HG03460 (cell line): Measurements from ENCODE around the gene OR2A7.
"Not testable (repeated sequence)": the region's sequence is repeated elsewhere in the genome, so short reads cannot be mapped to it uniquely, and the experiment has no call there.

Experiments
- ATAC-seq: cut with Tn5 transposase; IDR thresholded peaks from one replicate; pipeline ENCODE4 v1.9.1; 2021; ENCODE audit not compliant: unreplicated experiment

Gene OR2A7, protein sequence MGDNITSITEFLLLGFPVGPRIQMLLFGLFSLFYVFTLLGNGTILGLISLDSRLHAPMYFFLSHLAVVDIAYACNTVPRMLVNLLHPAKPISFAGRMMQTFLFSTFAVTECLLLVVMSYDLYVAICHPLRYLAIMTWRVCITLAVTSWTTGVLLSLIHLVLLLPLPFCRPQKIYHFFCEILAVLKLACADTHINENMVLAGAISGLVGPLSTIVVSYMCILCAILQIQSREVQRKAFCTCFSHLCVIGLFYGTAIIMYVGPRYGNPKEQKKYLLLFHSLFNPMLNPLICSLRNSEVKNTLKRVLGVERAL

DNA sequence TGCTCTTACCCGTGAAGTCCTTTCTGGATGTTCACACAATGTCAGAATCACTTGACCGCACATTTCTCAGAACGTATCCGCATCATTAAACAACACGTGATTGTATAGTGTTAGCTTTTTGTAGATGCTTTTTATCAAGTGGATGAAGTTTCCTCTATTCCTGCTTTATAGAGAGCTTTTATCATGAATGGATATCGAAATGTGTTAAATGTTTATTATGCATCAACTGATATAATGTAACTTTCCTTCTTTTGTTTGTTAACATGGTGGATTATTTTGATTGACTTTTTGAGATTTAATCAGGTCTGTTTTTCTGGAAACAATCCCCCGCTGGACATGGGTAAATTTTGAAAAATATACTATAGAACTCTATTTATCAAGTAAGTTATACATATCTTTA is at the start of gene OR2A7:
Gene OR2A7, minus strand, starts transcription at position 101 of the 400 bp plus-strand sequence. CDS start 5,164 bp downstream, outside the sequence.
- not testable (repeated sequence) for ATAC-seq

DNA sequence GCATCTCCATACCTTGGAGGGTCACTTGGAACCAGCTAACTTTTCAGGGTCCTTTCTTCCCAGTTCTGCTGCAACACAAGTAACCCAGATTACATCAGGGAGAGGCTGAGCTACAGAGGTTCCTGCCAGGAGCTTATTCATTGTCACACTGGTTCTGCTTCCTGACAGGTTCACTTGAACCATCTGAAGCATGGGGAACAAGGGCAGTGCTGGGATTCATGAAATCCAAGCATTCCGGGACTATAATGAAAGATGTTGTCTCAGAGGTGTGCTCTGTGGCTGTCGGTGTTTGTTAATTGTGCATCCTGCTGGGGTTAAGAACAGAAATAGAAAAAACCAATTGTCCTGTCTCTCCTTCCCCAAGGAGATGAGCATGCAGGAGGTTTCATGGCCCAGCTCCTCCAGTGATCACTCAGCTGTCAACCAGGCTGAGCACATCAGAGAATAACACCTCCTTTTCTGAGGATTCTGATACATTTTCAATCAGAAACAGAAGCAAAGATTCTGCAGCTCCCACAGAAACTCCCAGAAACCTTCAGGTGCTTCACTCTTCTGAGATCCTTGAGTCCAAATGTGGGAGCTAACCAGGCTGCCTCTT is 47.4 kb upstream of the OR2A7 start, which contains the start of gene OR2A1:
Gene OR2A1, plus strand, starts transcription at position 548 of the 598 bp plus-strand sequence. CDS start 5,706 bp downstream, outside the sequence.
- ATAC-seq, result not testable (repeated sequence)

DNA sequence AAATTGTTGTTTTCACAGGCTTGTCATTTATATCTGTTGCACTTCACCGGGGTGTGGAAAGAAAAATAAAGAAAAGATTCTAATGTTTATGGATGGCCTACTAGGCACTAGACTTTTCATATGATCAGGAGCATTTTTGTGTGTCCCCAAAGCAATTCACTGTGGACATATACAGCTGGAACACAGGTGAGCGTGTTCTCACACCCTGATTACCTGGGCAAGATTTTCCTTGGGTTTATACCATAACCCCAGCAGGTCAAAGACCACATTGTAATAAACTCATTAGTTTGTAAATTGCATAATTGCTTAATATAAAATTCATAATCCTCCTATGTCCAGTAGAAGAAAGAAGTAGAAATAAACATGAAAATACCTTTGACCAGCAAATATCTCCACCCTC is 46.6 kb upstream of the OR2A7 start:
- ATAC-seq, result not testable (repeated sequence)

DNA sequence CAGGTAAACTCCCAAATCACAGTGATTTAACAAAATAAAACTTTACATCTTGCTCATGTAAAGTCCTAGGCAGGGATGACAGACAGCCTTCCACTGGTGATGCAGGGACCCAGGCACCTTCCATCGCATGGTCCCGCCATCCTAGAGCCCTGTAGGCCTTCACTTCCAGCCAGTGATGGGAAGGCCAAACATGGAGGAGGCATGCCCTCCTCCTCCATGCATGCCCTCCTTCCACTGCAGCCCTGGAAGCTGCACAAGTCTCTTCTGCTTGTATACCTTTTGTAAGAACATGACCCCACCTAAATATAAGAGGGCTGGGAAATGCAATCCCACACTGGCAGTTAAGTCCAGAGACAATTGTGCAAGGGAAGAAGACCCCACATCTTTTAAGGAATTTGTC is 45.1 kb upstream of the OR2A7 start:
- ATAC-seq, result not testable (repeated sequence)

DNA sequence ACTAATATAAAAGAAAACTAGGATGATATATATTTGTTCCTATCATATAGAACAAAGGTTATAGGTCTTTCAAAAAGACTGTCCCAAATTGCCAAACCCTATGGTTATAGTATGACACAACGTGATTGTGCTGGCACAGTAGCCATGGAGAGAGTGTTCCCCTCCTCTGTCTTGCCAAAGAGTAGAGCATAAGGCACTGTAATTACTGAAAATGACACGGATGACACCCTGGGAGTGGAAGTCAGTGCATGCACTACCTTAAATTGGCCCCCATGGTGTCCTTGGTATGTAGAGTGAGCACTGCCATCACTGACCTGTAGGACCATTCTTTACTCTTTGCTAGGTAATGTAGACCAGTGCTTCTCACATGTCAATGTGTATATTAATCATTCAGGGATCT is 40.6 kb upstream of the OR2A7 start:
- not testable (repeated sequence) for ATAC-seq

DNA sequence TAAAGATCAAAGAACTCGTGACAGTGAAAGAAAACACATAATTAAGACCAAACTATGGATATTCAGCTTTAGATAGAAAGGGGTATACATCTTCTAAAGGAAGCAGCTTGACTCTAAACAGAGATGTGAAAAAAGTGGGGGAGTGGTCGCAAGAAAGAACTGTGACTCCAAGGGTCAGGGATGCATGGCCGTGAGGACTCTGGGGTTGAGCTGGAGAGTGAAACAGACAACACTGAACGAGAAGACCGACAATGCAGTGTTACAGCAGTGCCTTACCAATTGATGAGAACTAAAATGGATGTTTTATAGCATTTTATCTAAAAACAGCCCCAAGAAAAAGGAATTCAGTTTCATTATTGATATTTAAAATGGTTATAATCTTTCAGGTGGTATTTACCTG is 39.0 kb upstream of the OR2A7 start:
- not testable (repeated sequence) for ATAC-seq

DNA sequence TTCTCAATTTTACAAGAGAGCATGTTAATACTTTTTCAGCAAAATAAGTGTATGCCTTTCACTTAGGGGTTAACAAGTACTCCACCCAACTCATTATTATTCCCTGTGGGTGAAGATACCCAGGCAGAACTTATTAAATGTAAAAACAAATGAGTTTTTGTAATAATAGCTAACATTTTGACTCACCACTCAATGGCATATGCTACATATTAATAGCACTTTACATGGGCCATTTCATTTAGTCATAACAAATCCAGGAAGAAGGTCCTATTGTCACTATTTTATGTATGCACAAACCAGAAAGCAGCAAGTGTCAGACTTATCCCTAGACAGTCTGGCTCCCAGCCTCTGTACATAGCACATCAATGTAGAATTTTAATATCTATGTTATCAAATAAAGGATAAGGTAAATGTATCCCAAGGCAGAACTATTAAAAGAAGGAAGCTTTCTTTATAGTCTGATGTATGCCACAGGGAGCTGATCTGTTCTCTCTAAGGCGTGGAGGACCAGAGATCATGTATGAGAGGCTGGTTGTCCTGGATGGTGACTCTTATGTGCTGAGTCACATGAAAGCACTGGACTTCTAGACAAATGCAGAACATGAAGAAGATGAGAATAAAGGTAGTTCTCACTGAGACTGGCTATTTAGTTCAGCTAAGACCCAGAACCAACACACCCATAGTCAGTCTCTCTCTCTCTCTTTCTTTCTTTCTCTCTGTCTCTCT is 38.1 kb upstream of the OR2A7 start:
- ATAC-seq, result not testable (repeated sequence)

DNA sequence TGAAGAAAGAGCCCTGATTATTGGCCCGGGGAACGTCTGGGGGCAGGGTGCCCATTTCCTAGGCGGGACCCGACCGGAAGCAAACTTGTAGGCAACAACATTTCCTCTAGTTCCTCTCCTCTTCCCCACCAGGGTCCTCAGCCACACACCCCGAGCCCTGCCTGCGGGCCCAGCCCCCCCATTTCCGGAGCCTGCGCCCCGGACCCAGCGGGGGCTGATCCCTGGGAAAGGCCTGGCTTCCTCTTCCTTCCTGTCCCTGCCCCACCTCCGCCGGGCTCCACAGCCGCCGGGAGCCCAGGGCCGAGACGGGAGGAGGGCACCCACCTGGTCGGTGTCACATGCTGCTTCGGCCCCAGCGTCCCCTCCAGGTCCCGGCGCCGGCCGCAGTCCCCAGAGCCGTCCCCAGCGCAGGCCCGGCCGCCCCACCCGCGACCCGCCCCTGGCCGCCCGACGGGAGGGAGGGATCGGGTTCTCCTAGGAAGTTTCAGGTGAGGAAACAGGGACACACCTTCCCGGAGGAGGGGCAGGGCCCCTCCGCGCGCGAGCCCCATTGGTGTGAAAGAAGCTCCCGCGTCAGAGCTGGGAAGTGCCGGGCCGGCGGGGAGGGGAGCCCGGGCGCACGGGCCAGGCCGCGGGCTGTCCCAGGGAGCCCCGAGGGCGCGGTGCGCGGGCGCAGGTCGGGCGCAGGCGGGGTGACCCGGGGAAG is 29.4 kb upstream of the OR2A7 start:
- ATAC-seq, result peak; percentile 63

DNA sequence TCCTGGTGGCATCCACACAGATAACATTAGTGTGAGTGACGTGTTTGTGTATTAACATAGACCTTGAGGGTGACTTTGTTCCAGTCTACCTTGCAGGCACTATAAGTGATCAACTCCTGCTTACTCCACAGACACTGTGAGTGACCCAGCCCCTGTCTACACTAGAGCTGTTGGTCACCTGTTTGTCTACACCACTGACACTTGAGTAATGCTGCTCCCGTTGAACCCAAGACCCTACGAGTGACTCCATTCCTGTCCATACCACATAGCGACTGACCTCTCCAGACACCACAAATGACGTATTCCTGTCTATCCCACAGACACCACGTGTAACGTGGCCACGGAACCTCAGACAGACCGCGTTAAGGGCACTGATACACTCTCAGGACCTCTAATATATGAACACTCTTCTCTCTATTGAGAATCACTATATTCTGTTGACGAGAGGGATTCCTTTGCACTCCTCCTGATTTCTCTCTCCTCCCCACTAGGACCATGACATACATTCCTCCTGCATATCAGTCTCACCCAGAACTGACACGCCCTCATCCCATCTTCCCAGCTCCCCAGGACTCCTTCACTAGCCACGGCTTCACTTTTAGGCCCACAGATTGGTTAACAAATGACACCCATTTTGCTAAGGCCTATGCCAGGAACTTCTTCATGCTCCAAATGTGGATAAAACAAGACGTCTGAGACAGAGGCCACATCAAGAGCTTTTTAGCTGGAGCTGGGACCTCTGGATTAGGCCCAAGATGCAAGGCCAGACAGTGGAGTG is 28.0 kb upstream of the OR2A7 start:
- ATAC-seq, result not testable (repeated sequence)

DNA sequence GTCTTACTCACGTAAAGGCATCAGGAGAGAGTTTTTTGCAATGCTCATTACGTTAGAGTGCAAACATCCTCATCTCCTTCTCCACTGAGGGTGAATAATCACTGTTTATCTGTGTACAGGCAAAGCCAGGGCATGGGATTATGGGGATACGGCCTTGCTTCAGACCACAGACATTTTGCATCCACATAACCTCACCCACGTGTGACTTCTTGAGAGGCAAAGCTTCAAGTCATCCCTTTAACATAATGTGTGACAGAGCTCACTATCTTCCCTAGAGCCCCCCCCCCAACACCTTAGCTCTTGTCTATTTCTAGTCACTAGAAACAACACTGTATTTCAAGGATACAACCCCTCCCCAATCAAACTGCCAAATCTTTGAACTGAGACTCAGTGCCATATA is 27.0 kb upstream of the OR2A7 start:
- ATAC-seq, result not testable (repeated sequence)

DNA sequence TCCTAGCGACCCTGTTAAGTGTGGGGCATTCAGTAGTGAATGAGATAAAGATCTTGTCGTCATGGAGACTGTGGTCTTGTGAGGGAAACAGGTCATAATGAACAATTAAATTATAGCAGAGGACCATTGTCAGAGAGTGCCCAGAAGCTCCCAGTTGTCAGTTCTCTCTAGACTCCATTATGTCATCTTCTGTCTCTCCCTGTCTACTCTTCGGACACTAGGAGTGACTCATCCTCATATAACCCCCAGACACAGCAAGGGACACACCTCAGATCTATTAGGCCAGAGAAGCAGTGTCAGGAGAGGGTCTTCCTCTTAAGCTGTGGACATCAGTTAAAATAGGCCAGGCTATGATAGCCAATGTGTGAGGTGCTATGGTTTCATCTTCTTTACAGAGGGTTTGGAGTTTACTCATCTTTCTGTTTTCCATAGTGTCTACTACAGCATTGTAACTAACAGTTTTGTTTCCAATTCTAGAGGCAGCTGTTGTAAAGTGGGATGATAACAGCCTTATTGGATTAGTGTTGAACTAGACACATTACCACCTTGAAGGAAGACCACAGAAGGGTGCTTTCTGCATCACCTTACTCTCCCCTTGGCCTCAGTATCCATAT is 22.7 kb upstream of the OR2A7 start:
- not testable (repeated sequence) for ATAC-seq

DNA sequence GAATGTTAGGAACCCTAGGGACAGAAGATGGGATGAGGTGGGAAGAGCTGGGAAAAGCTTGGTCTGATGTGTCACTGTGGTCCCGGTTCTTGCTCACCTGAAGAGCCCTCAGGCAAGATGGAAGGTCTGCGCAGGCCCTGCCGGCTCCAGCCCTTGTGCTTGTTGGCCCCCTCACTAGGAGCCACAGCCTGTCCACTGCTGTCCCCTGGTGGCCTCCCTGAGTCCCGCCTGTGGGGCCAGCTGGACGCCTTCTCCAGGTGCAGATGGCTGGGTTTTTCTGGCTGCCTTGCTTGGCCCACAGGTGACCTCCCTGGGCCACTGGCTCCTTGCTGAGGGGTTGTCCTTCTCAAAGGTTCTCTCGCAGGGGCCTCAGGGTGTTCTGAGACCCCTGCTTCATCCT is 19.1 kb upstream of the OR2A7 start:
- ATAC-seq, result not testable (repeated sequence)

DNA sequence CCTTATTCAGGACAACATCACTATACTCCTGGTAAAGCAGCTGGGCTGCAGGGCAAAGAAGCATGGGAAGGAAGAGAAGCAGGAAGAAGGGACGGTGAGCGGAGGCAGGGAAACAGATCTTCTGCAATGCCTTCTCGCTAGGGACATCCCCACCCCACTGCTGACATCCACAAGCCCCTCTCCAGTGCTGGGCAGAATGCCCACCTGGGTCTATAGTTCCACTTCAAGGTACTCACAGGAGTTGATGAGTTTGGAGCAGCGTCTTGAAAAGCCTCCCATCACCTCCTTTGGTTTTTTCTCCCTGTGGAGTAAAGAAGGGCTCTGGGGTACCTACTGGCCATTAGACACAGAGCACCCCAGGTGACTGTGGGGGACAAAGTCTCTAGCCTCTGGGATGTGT is 17.9 kb upstream of the OR2A7 start:
- not testable (repeated sequence) for ATAC-seq

DNA sequence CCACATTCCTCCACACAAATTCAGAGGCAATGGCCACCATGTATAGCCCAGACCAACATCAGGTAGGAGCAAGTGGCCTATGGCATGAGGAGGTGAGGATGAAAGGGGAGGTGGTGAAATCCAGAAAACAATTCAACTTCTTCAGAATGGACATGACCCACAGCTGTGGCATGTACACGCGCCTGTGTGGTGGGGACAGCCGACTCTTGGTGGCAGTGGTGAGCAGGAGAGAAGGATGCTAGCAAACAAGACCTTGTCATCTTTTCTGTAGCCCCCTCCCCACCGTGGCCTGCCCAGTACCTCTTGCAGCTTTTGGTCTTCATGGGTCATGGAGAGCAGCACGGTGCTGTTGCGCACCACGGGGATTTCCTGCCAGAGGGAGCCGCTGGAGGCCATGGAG is 17.4 kb upstream of the OR2A7 start:
- not testable (repeated sequence) for ATAC-seq

DNA sequence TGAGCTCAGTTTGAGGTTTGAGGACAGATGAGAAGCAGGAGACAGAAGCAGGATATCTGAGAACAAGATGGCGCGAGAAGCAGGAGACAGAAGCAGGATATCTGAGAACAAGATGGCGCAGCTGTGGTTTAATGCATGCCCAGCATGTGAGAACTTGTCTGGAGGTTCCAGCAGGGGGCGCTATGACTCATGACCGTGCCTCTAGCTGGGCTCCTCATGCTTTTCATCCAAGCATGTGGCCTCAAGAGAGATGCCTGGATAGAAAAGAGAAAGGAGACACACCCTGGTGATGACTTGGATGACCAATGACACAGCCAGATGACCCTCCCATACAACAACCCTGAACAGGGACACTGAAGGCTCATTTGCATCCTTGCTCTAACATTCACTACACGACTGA is 15.4 kb upstream of the OR2A7 start:
- ATAC-seq, result not testable (repeated sequence)

DNA sequence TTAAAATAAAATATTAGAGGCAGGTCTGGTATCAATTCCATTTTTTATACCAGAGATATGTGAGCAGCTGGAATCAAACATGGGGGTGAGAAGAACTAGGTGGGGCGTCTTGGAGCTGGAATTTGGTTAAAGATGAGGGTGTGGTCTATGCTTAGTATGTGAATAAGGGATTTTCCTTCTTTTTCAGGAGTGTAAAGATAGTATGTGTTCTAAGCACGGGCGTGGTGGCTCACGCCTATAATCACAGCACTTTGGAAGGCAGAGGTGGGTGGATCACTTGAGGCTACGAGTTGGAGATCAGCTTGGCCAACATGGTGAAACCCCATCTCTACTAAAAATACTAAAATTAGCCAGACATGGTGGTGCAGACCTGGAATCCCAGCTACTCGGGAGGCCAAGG is 10.7 kb upstream of the OR2A7 start:
- not testable (repeated sequence) for ATAC-seq

DNA sequence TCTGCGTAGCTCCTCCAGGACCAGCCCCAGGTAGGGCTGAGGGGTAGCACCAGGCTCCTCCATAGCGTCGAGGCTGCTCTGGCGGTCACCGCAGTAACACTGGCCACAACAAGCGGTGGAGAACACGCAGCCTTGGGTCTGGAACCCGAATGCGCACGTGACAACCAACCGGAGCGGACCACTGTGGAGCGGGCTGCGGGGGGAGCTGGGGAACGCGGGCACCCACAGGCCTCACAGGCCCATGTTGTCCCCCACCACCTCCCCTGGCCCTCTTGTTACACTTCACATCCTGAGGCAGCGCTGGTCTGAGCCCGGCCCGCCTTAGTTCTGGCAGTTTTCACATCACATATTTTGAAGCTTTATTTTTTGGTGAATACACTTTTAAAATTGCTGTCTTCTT is 4.6 kb upstream of the OR2A7 start, which contains the start of gene CTAGE8:
Gene CTAGE8, minus strand, starts transcription at position 101 of the 400 bp plus-strand sequence. Its CDS starts 38 bp downstream, at position 63.
- not testable (repeated sequence) for ATAC-seq

DNA sequence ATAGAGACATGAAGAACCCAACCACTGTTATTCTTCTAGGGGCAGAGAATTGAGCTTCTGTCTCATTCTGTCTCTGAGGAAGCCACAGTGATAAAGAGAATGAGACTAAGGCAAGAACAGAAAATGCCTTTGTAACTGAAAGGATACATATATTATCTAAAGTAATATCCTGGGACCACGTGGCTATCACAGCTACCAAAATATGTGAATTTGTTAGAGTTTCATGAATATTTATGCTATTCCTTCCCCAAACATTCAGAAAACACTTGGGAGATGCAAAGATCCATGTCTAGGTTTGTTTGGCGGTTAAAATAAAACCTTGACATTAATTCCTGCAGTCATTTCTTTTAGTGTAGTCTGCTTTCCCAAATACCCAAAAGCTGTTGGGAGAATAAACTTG is 2.5 kb downstream of the OR2A7 start:
- ATAC-seq, result not testable (repeated sequence)

DNA sequence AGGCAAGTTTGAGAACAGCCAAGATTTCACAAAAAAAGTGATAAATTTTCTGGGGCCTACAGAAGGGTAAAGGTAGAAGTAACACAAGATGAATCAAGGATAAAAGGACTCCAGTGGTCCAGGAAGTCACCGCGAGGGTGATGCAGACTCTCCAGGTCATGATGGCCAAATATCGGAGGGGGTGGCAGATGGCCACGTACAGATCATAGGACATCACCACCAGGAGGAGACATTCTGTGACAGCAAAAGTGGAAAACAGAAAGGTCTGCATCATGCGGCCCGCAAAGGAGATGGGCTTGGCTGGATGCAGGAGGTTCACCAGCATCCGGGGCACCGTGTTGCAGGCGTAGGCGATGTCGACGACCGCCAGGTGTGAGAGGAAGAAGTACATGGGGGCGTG is 5.5 kb downstream of the OR2A7 start:
- ATAC-seq, result not testable (repeated sequence)

DNA sequence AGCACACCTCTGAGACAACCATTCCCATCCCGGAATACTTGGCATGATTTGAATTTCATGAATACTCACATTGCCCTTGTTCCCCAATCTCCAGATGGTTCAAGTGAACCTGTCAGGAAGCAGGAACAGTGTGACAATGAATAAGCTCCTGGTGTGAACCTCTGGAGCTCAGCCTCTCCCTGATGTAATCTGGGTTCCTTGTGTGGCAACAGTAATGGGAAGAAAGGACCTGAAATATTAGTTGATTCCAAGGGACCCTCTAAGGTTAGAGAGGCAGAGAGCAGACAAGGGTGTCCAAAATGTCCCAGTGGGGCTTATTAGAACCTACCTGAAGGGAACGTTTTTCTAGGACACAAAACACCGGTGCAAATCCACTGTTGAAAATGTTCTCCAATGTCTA is 8.5 kb downstream of the OR2A7 start:
- no peak for ATAC-seq
